Panc1 (cell line): ENCODE results near the gene FHOD1. TPM values are rescaled to one million over a fixed set of nuclear protein-coding genes. Genes with fewer than 3 reads are reported as not detected.

Source experiments
- ATAC-seq: fragments of 200-7000 bp; cut with Tn5 transposase; 2 replicates; pipeline ENCODE4 v1.9.1; 2020; ENCODE audit warnings: mild to moderate bottlenecking, moderate library complexity
- BruUV-seq: library from RNA; stranded (reverse); fragments of 400-500 nt; replicated peaks from 2 replicates; lab custom pipeline; 2021; lab: Mats Ljungman, UMichigan
- CTCF ChIA-PET: fragments of 300-600 bp; sonication (Branson Sonifier 250); formaldehyde crosslinking; loops from one replicate; lab custom pipeline; 2022; ENCODE audit warnings: antibody characterized with exemption; lab: Charles Lee
- POLR2A ChIA-PET: fragments of 300-600 bp; sonication (Branson Sonifier 250); formaldehyde crosslinking; loops from one replicate; lab custom pipeline; 2022; ENCODE audit warnings: antibody characterized with exemption; lab: Charles Lee
- DNase-seq: peaks from one replicate; pipeline ENCODE4 v3.0.0-alpha.2; 2010; ENCODE audit warnings: low read depth, low spot score
- H3K27ac ChIP-seq: 2 replicates; pipeline ENCODE4 v1.5.1; 2011; ENCODE audit warnings: mild to moderate bottlenecking, low read length, inconsistent platforms
- H3K27me3 ChIP-seq: fragments of 200-500 bp; sonication (Bioruptor generic); 2 replicates; pipeline ENCODE4 v1.6.0; 2014; ENCODE audit warnings: low read length, inconsistent platforms; ENCODE audit not compliant: control insufficient read depth, insufficient read depth
- H3K36me3 ChIP-seq: fragments of 200-500 bp; sonication (Bioruptor generic); 2 replicates; pipeline ENCODE4 v1.5.1; 2014; ENCODE audit warnings: inconsistent platforms, mild to moderate bottlenecking, low read length, moderate library complexity; ENCODE audit not compliant: control insufficient read depth, insufficient read depth
- H3K4me1 ChIP-seq: 2 replicates; pipeline ENCODE4 v1.5.1; 2011; ENCODE audit warnings: inconsistent platforms, mild to moderate bottlenecking, low read length, moderate library complexity; ENCODE audit not compliant: control insufficient read depth, insufficient read depth
- H3K4me3 ChIP-seq, 2 experiments: 2 replicates each; pipeline ENCODE4 v1.5.1; 2011 to 2012; ENCODE audit warnings: low read depth in 2 of 2, low read length in 2 of 2, mild to moderate bottlenecking in 2 of 2, inconsistent platforms in 1 of 2, moderate library complexity in 1 of 2
- H3K9me3 ChIP-seq: fragments of 200-500 bp; sonication (Bioruptor generic); 2 replicates; pipeline ENCODE4 v1.5.1; 2014; ENCODE audit warnings: low read depth, mild to moderate bottlenecking, inconsistent platforms, low read length, moderate library complexity; ENCODE audit not compliant: control insufficient read depth, insufficient read depth
- SIN3A ChIP-seq: IDR thresholded peaks from 2 replicates; pipeline ENCODE4 v1.6.1; 2012; ENCODE audit warnings: low read depth, mild to moderate bottlenecking, low read length, moderate library complexity, borderline replicate concordance; ENCODE audit not compliant: insufficient read depth
- TCF7L2 ChIP-seq: IDR thresholded peaks from 2 replicates; pipeline ENCODE4 v1.6.1; 2011; ENCODE audit warnings: mild to moderate bottlenecking, low read depth, low read length, inconsistent platforms
- in situ Hi-C: cut with HindIII; loops from 2 replicates; pipeline ENCODE4 v1.10.0; 2016; ENCODE audit warnings: low sequenced_read_pairs, low pct_unique_long_range_greater_than_20kb
- intact Hi-C: fragments of 100-400 bp; cut with micrococcal nuclease; formaldehyde crosslinking; loops from one replicate; pipeline ENCODE4 v1.10.0; 2022; ENCODE audit not compliant: unreplicated experiment
- total RNA-seq: library from RNA; stranded (reverse); gene quantifications from one replicate; pipeline ENCODE4 v1.2.1, GENCODE V29; 2021; ENCODE audit not compliant: unreplicated experiment
- TF ChIP-seq, protein P1 (sequence below): fragments of 450-650 bp; IDR thresholded peaks from 2 replicates; pipeline ENCODE4 v1.5.1; 2017; ENCODE audit warnings: mild to moderate bottlenecking
- TF ChIP-seq, protein P2 (sequence below), 2 experiments: IDR thresholded peaks; 2 replicates each; pipeline ENCODE4 v1.6.1; 2011 to 2012; ENCODE audit warnings: low read depth in 2 of 2, control low read depth in 1 of 2, low read length in 1 of 2, mild to moderate bottlenecking in 1 of 2, moderate library complexity in 1 of 2; ENCODE audit not compliant: insufficient read depth in 1 of 2

The FHOD1 gene
- total RNA-seq, 1 experiment from 2014 or later: 9.3 TPM

DNA sequence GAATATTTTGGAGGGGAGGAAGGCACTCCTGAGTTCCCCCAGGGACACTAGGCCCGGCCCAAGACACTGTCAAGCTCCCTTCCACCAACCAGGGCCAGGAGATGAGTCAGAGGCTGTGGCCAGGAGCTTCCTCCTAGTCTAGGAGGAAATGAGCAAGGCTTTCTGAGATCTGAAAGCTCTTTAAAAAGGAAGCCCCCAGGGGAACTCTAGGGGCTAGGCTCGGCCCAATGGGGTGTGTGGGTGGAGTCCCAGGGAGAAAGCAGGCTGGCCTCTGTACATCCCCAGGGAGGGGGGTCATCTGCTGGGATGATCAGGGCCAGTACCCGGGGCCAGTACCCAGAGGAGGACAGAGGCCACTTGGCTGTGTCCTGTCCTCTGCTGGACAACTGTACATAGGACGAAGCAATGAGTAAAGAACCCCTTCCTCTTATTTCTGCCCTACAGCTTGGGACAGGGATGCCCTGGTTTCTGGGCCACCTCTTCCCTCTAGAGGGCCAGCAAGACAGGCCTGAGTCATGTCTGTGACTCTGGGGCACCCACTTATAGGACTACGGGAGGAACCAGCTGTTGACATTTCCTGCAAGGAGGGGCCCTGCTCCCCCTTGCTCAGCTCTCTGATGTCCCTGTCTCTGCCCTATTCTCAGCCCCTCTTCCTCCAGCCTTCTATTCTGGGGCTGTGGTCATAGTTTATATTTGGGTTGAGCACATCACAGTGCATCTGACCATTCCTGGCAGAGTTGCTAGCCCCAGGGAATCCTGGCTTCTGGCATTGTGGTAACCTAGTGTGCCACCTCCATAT lies 2.7 kb downstream of the FHOD1 start:
- no peak overlapping the region for H3K4me3 ChIP-seq

DNA sequence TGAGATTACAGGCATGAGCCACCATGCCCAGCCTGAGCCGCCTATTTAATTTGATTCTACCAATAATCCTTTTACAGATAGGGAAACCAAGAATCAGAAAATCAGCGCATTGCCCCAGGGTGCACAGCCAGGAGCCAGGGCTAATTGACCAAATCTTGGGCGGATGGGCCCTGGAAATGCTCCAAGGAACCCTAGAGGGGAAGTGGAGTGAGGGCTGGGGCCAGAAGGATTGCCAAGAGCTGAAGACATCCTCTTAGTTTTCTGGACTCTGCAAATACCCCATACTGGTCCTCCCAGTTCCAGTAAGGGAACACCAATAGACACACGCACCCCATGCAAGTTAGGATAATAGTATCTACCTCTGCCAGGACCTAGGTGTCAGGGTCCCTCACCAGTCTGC lies 3.8 kb downstream of the FHOD1 start:
- ChIA-PET CTCF (no interaction called here), POLR2A (no interaction called here)
- no peak overlapping the region for H3K27ac ChIP-seq
- H3K27me3 ChIP-seq: no peaks in the 10 kb centered on the region
- TF ChIP-seq SIN3A: no peak
- TF ChIP-seq TCF7L2: no peak
- TF ChIP-seq, protein P1, sequence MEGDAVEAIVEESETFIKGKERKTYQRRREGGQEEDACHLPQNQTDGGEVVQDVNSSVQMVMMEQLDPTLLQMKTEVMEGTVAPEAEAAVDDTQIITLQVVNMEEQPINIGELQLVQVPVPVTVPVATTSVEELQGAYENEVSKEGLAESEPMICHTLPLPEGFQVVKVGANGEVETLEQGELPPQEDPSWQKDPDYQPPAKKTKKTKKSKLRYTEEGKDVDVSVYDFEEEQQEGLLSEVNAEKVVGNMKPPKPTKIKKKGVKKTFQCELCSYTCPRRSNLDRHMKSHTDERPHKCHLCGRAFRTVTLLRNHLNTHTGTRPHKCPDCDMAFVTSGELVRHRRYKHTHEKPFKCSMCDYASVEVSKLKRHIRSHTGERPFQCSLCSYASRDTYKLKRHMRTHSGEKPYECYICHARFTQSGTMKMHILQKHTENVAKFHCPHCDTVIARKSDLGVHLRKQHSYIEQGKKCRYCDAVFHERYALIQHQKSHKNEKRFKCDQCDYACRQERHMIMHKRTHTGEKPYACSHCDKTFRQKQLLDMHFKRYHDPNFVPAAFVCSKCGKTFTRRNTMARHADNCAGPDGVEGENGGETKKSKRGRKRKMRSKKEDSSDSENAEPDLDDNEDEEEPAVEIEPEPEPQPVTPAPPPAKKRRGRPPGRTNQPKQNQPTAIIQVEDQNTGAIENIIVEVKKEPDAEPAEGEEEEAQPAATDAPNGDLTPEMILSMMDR: no peak
- TF ChIP-seq, protein P2, sequence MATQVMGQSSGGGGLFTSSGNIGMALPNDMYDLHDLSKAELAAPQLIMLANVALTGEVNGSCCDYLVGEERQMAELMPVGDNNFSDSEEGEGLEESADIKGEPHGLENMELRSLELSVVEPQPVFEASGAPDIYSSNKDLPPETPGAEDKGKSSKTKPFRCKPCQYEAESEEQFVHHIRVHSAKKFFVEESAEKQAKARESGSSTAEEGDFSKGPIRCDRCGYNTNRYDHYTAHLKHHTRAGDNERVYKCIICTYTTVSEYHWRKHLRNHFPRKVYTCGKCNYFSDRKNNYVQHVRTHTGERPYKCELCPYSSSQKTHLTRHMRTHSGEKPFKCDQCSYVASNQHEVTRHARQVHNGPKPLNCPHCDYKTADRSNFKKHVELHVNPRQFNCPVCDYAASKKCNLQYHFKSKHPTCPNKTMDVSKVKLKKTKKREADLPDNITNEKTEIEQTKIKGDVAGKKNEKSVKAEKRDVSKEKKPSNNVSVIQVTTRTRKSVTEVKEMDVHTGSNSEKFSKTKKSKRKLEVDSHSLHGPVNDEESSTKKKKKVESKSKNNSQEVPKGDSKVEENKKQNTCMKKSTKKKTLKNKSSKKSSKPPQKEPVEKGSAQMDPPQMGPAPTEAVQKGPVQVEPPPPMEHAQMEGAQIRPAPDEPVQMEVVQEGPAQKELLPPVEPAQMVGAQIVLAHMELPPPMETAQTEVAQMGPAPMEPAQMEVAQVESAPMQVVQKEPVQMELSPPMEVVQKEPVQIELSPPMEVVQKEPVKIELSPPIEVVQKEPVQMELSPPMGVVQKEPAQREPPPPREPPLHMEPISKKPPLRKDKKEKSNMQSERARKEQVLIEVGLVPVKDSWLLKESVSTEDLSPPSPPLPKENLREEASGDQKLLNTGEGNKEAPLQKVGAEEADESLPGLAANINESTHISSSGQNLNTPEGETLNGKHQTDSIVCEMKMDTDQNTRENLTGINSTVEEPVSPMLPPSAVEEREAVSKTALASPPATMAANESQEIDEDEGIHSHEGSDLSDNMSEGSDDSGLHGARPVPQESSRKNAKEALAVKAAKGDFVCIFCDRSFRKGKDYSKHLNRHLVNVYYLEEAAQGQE (IDR thresholded peaks at IDR 0.05; ENCODE audit: insufficient read depth in 1 of 2, low read depth in 2 of 2, low read length in 1 of 2): no peak
- BruUV-seq: no TSS peak
- H3K4me3 ChIP-seq: no peak overlapping the region
- no peaks in the 10 kb centered on the region; the same call in 1 of the 2 replicates for H3K36me3 ChIP-seq
- H3K9me3 ChIP-seq: no peaks in the 10 kb centered on the region
- peaks cover 12% of the 10 kb centered on the region for H3K4me1 ChIP-seq
- intact Hi-C loops (no loop called here), in situ Hi-C loops (no loop called here)
- ATAC-seq: no peak
- no peak for DNase-seq

More for the DNA sequence above, 2.7 kb downstream of the FHOD1 start:
- peaks cover 12% of the 10 kb centered on the region for H3K4me1 ChIP-seq
- CTCF ChIA-PET: no interaction called here
- H3K27ac ChIP-seq: no peak overlapping the region
- TF ChIP-seq, protein P1: no peak
- no peaks in the 10 kb centered on the region for H3K27me3 ChIP-seq
- no peaks in the 10 kb centered on the region; the same call in 1 of the 2 replicates for H3K36me3 ChIP-seq
- no peak for ATAC-seq
- POLR2A ChIA-PET: no interaction called here
- BruUV-seq: no TSS peak
- H3K9me3 ChIP-seq: no peaks in the 10 kb centered on the region
- DNase-seq: no peak
- intact Hi-C loops (no loop called here), in situ Hi-C loops (no loop called here)
